ENCODE results near the gene ATAD1.
"Not testable (repeated sequence)": the region's sequence is repeated elsewhere in the genome, so short reads cannot be mapped to it uniquely, and the experiment has no call there.

Gene ATAD1

DNA sequence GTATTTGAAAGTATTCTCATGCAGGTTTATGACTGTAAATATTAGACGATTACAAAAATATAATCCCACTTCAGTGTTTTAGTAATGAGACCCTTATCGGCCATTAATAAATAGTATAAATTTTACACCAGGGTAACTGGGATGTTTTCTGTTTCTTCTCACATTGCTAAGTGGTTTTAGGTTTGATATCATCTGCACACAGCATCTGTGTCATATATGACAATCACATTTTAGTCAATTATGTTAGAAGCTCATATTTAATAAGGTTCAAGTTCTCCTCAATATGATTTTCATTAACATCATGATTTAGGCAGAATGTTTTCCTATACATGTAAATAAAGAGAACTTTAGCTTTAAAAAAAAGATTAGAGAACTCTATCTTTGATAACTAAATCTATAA, 66.8 kb downstream of the ATAD1 start:
- DNase-seq, result no peak

DNA sequence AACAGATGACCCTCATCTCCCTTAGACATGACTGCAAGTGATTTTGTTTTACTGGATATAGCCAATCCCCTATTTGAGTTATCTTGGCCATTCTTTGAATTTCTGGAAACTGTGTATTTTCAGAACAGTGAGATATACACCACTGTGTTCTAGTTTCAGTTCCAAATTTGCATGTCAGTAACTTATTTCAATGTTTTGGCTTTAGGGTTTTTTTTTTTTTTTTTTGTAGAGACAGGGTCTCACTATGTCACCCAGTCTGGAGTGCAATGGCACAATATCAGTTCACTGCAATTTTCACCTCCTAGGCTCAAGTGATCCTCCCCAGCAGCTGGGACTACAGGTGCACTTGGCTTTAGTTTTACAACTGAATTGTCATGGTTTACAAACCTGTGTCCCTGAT, 67.2 kb downstream of the ATAD1 start:
- DNase-seq, result no peak

DNA sequence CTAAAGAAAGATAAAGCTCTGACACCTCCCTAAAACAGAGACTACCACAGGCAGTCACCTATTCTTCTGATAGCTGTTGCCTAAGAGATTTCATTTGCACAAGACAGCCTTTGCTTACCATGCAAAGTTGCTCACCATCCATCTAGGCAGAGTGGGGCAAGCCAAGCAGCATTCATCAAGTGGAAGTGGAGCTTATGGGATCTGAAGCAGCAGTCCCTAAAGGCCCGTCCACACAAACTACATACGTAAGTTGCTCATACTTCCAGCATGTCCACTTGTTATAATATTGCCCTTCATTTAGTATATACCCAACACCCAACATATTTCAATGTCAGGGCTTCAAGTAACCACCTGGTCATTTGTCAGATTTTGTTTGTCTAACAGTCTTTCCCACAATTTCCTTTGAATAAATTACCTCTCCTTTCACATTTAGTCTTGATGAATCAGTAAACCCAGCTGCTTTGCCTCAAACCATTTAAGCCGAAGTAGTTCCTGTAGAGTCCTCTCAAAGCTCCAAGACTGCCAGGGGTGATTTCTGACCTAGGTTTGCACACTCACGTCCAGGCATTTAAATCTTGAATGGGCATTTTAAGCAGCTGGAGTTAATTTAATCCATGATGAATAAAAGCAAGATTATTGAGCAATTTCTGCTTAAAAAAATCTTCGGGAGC, 67.9 kb downstream of the ATAD1 start:
- DNase-seq, result peak; percentile 8

DNA sequence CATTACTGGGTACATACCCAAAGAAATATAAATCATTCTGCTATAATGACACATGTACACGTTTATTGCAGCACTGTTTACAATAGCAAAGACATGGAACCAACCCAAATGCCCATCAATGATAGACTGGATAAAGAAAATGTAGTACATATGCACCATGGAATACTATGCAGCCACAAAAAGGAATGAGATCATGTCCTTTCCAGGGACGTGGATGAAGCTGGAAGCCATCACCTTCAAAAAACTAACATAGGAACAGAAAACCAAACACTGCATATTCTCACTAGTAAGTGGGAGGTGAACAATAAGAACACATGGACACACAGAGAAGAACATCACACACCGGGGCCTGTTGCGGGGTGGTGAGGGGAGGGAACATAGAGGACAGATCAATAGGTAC, 69.8 kb downstream of the ATAD1 start:
- not testable (repeated sequence) for DNase-seq

DNA sequence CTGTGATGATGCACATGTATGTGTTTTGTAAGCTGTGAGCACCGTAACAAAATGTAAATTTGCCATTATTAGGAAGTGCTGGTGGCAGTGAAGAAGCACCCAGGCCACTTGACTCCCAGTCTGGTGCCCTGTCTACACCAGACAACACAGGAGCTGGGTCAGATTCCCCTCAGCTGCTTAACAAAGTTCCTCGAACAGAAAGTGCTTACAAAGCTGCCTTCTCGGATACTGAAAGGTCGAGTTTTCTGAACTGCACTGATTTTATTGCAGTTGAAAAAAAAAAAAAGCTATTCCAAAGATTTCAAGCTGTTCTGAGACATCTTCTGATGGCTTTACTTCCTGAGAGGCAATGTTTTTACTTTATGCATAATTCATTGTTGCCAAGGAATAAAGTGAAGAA, 71.1 kb downstream of the ATAD1 start:
- DNase-seq, result no peak

DNA sequence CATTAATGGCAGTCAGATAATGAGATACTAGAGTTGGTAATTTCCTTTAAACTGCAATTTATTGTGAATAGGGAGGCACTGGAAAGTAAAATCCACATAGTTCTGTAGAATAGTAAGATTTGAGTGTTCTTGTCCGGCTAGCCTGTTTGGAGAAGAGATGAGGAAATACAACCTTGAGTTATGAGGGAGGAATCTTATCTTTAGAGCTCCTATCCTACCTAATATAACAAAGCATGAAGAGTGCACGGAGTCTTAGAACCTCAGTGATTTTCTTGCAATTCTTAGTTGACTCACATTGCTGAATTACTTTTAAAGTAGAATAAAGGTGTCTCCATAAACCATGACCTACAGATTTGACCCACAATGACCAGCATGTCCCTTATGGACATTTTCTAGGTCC, 73.4 kb downstream of the ATAD1 start:
- no peak for DNase-seq

DNA sequence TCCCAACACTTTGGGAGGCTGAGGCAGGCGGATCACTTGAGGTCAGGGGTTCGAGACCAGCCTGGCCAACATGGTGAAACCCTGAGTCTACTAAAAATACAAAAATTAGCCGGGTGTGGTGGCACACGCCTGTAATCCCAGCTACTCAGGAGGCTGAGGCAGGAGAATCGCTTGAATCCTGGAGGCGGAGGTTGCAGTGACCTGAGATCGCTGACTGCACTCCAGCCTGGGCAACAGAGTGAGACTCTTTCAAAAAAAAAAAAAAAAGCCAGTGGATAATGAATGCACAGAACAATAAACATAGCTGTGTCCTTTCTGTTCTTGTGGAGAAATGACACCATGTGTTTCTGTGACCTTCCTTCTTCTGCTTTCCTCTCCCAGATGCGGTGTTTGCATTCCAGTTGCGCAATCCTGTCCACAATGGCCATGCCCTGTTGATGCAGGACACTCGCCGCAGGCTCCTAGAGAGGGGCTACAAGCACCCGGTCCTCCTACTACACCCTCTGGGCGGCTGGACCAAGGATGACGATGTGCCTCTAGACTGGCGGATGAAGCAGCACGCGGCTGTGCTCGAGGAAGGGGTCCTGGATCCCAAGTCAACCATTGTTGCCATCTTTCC, 74.9 kb downstream of the ATAD1 start:
- not testable (repeated sequence) for DNase-seq

DNA sequence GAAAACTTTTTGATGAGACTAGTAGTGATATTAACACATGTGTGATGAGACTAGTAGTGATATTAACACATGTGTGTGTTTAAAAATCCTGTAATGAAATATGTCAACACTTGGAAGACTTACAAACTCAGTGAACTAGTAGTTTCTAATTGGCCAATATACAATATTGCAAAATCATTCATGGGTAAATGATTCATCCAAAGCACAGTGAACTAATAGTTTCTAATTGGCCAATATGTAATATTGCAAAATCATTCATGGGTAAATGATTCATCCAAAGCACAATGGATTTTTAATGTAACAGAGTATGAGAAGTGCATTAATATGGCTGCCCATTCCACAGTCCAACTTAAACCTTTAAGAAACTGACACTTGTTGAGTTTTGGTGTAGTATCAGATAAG, 77.8 kb downstream of the ATAD1 start:
- DNase-seq, result no peak

DNA sequence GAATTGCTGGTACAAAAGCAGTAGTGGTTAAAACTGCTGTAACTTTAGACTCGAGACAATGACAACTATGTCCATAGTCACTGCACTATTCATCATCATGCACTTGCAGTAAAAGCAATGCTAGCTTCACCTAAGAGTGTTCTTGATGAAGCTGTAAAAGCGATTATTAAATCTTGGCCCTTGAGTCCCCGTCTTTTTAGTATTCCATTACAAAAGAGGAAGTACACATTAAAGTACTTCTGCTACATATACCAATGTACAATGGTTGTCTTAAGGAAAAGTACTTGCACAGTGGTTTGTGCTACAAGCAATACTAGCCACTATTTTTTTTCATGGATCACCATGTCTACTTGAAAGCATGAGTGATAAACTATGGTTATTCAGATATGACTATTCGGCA, 78.3 kb downstream of the ATAD1 start:
- DNase-seq, result no peak

DNA sequence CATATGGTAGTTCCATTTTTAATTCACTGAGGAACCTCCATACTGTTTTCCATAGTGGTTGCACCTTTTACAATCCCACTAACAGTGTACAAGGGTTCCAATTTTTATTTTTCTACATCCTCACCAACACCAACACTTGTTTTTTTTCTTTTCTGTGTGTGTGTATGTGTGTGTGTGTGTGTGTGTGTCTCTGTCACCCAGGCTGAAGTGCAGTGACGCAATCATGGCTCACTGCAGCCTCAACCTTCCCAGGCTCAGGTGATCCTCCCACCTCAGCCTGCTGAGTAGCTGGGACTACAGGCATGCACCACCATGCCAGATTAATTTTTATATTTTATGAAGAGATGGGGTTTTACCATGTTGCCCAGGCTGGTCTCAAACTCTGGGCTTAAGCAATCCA, 79.8 kb downstream of the ATAD1 start:
- not testable (repeated sequence) for DNase-seq

DNA sequence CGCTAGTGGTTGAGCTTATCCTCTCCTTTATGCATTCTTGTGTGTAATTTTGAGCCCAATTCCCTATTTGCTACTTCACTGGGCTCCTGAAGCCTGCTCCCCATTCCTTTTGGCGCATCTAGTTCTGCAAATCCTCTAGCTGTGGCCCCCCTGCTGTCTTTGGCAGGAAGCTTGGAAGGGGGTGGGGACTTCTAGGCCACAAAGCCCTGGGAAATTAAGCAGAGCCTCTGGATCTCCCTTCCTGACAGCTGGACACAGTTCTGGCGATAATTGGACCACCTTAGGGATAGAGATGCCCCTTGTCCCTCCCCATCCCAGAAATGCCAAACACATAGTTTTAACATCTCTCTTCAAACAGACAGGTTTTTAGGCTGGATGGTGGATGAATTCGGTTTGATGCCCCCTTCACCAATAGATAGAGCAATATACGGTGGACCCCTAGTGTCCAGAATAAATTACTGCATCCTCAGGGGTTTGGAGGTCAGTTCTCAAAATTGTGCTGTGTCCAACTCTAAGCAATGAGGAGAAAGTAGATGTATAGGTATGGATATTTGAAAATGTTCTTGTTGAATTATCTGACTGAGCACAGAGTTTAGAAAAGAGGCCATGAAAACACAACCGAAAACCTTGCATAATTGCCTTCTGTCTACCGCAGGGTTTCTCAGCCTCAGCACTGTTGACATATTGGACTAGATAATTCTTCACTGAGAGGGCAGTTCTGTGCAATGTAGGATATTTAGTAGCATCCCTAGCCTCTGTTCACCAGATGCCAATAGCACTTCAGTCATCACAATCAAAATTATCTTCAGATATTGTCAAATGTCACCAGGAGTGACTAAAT, 82.8 kb downstream of the ATAD1 start:
- DNase-seq, result peak; percentile 45

DNA sequence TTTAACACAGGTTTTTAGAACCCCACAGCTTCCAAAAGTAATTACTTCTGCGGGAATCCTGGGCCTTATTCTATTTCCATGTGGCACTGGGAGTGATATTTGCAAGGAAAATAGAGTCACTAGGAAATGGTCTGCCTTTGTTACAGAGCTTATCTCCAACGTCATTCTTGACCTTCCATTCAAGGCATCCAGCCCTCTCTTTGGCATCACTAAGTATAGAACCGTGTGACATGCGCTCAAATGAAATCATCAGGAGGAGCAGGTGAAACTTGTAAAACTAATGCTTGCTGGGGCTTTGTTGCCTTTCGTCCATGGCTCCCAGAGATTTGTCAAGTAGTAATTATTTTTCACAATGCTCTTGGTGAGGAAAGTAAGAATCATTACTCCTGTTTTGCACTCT, 84.9 kb downstream of the ATAD1 start:
- no peak for DNase-seq

DNA sequence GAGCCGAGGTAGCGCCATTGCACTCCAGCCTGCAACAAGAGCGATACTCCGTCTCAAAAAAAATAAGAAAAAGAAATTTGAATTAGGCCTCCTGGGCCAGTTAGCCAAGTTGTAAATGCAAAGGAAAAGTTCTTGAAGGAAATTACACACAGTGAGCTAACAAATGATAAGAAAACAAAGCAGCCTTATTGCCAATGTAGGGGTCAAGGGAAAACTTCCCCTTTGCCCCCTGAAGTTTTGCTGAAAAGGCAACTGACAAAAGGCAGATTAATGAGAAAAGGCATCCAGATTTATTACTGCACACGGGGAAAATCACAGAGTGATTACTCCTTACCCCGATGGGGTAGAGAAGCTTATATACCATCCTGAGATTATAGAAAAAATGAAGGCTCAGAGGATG, 88.1 kb downstream of the ATAD1 start:
- DNase-seq, result no peak

DNA sequence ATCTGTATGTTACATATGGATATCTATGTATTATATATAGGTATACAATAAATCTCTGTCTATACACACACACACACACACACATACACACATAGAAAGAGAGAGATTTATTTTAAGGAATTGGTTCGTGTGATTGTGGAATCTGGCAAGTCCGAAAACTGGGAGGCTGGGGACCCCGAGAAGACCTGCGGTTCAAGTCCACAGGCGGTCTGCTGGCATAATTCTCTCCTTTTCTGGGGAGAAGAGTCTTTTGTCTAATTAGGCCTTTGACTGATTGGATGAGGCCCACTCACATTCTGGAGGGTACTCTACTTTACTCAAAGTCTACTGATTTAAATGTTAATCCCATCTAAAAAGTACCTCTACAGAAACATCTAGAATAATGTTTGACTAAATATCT, 93.2 kb downstream of the ATAD1 start:
- no peak for DNase-seq

DNA sequence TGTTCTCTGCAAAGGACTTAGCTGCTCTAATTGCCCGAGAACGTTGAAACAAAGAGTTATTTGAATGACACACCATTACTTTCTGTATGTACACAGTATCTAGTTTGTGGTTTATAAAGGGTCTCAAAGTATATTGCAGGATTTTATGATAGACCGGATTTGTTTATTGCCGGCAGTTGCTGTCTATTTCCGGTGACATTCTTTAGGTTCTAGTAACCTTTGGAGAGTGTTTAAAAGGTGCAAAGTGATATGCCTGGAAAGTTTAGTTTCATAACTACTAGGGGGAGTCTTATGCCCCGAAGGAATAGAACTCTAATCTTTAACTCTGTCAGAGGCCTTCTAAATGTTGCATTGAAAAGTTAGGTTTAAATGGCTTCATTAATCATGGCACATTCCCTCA, 94.5 kb downstream of the ATAD1 start:
- no peak for DNase-seq

DNA sequence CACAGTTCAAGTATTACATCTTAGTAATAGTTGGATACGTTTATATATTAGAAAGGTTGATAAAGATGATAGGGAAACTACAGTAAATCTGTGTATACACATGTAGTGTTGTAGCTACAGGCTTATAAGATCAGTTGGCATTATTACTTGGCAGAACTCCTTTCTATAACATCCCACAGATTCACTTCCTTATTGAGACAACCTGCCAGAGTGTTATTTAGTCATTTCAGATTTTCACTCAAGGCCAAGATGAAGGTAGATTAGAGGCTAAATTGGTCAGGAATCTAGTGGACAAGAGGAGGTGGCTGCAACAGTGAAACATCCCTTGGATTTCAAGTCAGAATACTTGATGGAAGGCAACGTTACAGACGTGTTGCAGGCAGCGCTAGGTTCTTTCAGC, 95.3 kb downstream of the ATAD1 start:
- no peak for DNase-seq

DNA sequence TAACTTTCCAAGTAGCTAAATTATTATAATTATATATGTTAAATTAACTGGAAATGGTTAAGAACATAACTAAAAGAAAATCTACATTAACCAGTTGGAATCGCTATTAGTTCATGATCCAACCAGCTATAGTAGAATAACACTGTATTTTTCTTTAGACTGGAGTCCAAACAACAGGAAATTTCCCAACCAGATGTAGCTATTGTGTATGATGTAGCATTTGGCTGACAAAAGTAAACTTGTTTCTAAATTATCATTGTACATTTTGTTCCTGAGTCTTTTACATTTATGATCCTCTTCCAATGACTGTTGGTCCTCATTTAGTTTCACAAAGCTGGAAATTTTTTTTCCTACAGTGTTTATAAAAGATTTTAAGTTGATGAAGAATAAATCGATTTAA, 96.2 kb downstream of the ATAD1 start:
- DNase-seq, result no peak

DNA sequence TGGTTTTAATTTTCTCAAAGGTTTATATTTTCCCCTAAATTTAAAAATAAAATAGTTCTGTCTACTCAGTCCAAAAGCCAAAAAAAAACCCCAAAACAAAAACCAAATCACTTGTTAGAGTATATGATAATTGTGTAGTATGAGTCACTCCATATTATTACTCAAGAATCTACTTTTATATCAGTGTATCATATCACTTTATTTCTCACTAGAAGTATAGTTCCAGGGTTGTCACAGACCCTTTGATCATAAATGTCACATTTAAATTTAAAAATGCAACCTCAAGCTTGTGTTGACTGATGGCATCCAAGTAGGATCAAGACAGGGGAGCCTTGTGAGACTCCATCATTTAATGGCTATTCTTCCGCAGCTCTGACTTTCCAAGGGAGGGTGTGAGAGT, 97.4 kb downstream of the ATAD1 start:
- DNase-seq, result no peak

DNA sequence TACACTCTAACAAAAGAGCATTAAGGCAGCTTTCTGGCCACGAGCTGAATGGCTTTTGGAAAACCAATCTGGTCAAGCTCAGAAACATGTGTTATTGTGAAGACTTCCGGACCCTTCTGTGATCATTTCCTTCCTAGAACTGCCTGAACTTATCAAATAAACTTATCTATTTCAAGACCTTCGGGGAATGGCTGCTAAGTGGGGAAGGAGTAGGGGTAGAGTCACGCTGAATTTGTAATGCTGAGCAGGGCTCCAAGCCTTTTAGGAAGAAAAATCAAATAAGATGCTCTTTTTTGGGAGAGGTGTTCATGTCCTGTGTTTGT, 101.7 kb downstream of the ATAD1 start:
- no peak for DNase-seq

DNA sequence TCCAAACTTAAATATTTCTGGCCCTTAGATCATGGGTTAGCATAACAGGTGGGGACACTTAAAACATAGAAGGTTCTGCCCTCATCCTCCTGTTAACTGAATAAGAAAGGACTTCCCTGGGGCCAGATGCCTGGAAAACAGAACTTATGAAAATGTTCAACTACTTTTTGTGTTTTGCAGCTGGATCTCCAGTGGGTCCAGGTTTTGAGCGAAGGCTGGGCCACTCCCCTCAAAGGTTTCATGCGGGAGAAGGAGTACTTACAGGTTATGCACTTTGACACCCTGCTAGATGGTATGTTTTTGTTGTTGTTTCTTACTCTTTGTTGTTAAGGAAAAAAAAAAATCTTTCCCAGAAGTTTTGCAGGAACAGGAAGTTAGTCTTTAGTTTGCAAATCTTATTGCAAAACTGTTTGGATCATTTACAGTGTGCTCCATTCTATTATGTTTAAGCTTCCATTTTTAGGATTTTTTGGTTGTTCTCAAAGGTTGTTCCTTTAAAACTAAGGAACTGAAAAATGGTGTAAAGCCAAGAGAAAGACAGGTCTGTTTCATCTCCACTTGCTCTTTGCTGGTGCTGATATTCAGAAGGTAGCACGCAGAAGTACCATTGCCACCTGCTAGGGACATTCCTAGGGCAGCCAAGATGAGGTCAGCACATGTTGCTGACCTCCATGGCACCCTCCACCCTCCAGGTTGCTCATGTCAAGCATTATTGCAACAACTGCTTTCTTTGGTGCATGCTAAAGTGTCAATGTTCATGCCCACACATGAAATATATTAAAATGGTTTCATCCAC, 102.3 kb downstream of the ATAD1 start:
- no peak for DNase-seq

DNA sequence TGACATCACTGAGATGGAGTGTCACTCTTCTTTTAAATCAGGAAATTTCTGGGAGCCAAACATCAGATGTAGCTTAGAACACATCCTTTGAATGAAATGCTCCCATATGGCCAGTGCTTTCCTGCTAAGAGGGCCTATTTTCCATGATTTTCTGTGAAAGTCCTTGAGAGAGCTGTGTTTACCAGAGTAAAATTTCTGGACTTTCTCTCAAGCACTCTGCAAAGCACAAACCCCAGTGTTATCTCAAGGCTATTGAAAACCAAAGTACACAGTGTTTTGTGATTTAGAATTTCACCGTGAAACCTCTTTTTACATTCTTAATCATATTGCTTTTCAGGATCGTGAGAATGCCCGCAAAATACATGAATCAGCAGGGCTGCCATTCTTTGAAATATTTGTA, 104.3 kb downstream of the ATAD1 start:
- DNase-seq, result no peak

DNA sequence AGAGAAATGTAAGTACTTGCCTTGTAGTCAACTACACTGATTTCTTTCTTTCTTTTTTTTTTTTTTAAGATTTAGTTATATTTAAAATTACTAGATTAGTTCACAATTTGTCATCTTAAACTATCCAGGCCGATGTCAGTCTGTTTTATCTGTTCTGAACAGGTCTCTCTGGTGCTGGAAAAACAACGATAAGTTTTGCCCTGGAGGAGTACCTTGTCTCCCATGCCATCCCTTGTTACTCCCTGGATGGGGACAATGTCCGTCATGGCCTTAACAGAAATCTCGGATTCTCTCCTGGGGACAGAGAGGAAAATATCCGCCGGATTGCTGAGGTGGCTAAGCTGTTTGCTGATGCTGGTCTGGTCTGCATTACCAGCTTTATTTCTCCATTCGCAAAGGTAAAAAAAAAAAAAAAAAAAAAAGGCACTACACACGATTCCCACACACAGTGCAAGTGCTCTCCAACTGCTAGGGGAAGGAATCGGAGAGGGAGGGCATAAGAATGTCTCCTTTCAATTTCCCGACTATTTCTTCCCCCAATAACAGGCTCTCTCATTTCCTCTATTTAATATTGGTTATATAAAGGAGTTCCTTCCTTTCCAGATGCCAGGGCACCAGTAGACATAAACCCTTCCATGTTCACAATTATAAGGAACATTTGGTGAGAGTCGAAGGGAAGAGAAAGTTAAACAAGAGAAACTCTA, 105.0 kb downstream of the ATAD1 start:
- DNase-seq, result no peak

DNA sequence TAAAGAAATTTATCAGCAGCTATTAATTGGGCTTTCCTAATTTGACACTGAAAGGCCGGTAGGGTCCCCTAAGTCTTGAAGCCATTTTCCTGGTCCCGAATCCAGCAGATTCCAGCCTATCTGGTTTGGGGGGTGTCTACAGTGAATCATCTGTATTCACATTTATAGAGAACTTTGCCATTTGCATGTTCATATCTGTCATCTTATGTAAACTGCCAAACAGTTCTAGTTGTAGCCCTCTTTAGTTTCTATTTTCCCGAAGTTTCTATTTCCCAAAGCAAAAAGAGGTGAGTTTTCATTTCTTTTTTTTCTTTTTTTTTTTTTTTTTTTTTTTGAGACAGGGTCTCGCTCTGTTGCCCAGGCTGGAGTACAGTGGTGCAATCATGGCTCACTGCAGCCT, 110.8 kb downstream of the ATAD1 start:
- DNase-seq, result no peak
